OCI-LY1 (cell line): ENCODE measurements around the gene CRISP3.

ENCODE experiments used
- H2AFZ ChIP-seq: fragments of 200-600 bp; sonication (generic), shearing (Covaris generic); 2 replicates; pipeline ENCODE4 v1.6.0; 2014; ENCODE audit warnings: antibody characterized with exemption, mild to moderate bottlenecking, low read length
- H3F3A ChIP-seq: fragments of 200-600 bp; sonication (generic), shearing (Covaris generic); 2 replicates; pipeline ENCODE4 v1.6.0; 2014; ENCODE audit warnings: mild to moderate bottlenecking, antibody characterized with exemption, low read length, moderate library complexity; ENCODE audit not compliant: insufficient read depth
- H3K27ac ChIP-seq: fragments of 200-600 bp; sonication (generic); 2 replicates; pipeline ENCODE4 v1.5.1; 2014; ENCODE audit warnings: low read length, mixed run types, mild to moderate bottlenecking, low read depth; ENCODE audit not compliant: poor library complexity, severe bottlenecking
- H3K27me3 ChIP-seq: fragments of 200-600 bp; sonication (generic); 2 replicates; pipeline ENCODE4 v1.6.0; 2014; ENCODE audit warnings: antibody characterized with exemption, mild to moderate bottlenecking, low read length, moderate library complexity; ENCODE audit not compliant: insufficient read depth
- H3K36me3 ChIP-seq: fragments of 200-600 bp; sonication (generic); 2 replicates; pipeline ENCODE4 v1.6.1; 2014; ENCODE audit warnings: mild to moderate bottlenecking, antibody characterized with exemption, low read length, moderate library complexity, mixed read lengths; ENCODE audit not compliant: insufficient read depth
- H3K4me1 ChIP-seq: fragments of 200-600 bp; sonication (generic); 2 replicates; pipeline ENCODE4 v1.5.1; 2014; ENCODE audit warnings: mild to moderate bottlenecking, low read length, moderate library complexity; ENCODE audit not compliant: insufficient read depth, severe bottlenecking
- H3K4me2 ChIP-seq: fragments of 200-600 bp; sonication (generic), shearing (Covaris generic); 2 replicates; pipeline ENCODE4 v1.6.1; 2014; ENCODE audit warnings: low read length
- H3K4me3 ChIP-seq: fragments of 200-600 bp; sonication (generic); 2 replicates; pipeline ENCODE4 v1.5.1; 2014; ENCODE audit warnings: low read length, low read depth, mild to moderate bottlenecking, mixed read lengths; ENCODE audit not compliant: poor library complexity, severe bottlenecking
- H3K79me2 ChIP-seq: fragments of 200-600 bp; shearing (Covaris generic); 2 replicates; pipeline ENCODE4 v1.6.1; 2016; ENCODE audit warnings: mixed run types, low read length, mixed read lengths; ENCODE audit not compliant: insufficient read depth
- H3K9ac ChIP-seq: fragments of 200-600 bp; sonication (generic), shearing (Covaris generic); 2 replicates; pipeline ENCODE4 v1.6.1; 2014; ENCODE audit warnings: mild to moderate bottlenecking, low read length, mixed read lengths
- H3K9me2 ChIP-seq: fragments of 200-600 bp; sonication (generic), shearing (Covaris generic); 2 replicates; pipeline ENCODE4 v1.6.1; 2014; ENCODE audit warnings: low read depth, mild to moderate bottlenecking, low read length, mixed read lengths
- H3K9me3 ChIP-seq: fragments of 200-600 bp; shearing (Covaris generic); 2 replicates; pipeline ENCODE4 v1.6.1; 2014; ENCODE audit warnings: low read length, mixed read lengths
- H4K20me1 ChIP-seq: fragments of 200-600 bp; sonication (generic), shearing (Covaris generic); 2 replicates; pipeline ENCODE4 v1.6.0; 2016; ENCODE audit warnings: mild to moderate bottlenecking, low read length; ENCODE audit not compliant: insufficient read depth
- EZH2 ChIP-seq: fragments of 200-600 bp; sonication (generic), shearing (Covaris generic); IDR thresholded peaks from 2 replicates; pipeline ENCODE4 v1.8.0; 2017; ENCODE audit warnings: borderline replicate concordance, mixed run types, mild to moderate bottlenecking, antibody characterized with exemption, low read length, moderate library complexity, mixed read lengths
- TF ChIP-seq, protein P1 (sequence below): fragments of 200-600 bp; sonication (generic), shearing (Covaris generic); IDR thresholded peaks from 2 replicates; pipeline ENCODE4 v1.5.1; 2017; ENCODE audit warnings: mild to moderate bottlenecking, antibody characterized with exemption, low read length, moderate library complexity, mixed read lengths

The CRISP3 gene

DNA sequence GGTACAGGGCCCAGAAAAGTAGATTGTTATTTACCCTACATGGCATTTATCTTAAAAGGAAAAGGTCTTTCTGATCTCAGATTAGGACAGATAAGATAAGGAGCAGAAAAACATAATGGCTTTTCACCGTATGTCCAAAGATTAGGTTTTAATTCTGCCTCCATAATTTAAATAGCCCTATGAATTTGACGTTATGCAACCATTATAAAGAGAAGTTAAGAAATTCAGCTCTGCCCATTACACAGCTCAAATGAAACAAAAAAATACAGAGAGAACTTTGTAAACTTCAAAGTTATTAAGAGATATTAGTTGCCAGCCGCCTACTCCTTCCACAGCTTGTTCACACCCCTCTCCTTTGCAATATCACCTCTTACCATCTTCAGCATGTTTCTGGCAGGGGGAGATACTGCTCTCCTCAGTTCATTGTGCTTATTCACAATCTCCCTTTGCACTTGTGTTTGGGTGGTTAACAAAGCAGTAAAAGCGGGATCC, 8.1 kb downstream of the CRISP3 start:
- Histone ChIP-seq H3K27ac (no peak overlapping the region), H2AFZ (no peak overlapping the region)

GRCh38 chr6:49733680-49734079, 10.5 kb downstream of the CRISP3 start:
- Histone ChIP-seq H3K36me3 (no peaks in the 10 kb centered on the region), H3K4me1 (no peaks in the 10 kb centered on the region), H3K79me2 (no peaks in the 10 kb centered on the region), H3K27me3 (no peaks in the 10 kb centered on the region), H3K4me3 (no peak overlapping the region), H2AFZ (no peak overlapping the region), H3K9me3 (no peaks in the 10 kb centered on the region), H3K27ac (no peak overlapping the region), H3K4me2 (no peak overlapping the region), H3F3A (no peaks in the 10 kb centered on the region), H3K9me2 (no peaks in the 10 kb centered on the region), H4K20me1 (no peaks in the 10 kb centered on the region), H3K9ac (no peak overlapping the region)
- TF ChIP-seq, protein P1, sequence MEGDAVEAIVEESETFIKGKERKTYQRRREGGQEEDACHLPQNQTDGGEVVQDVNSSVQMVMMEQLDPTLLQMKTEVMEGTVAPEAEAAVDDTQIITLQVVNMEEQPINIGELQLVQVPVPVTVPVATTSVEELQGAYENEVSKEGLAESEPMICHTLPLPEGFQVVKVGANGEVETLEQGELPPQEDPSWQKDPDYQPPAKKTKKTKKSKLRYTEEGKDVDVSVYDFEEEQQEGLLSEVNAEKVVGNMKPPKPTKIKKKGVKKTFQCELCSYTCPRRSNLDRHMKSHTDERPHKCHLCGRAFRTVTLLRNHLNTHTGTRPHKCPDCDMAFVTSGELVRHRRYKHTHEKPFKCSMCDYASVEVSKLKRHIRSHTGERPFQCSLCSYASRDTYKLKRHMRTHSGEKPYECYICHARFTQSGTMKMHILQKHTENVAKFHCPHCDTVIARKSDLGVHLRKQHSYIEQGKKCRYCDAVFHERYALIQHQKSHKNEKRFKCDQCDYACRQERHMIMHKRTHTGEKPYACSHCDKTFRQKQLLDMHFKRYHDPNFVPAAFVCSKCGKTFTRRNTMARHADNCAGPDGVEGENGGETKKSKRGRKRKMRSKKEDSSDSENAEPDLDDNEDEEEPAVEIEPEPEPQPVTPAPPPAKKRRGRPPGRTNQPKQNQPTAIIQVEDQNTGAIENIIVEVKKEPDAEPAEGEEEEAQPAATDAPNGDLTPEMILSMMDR: no peak
- TF ChIP-seq EZH2: no peak

More for the DNA sequence above, 8.1 kb downstream of the CRISP3 start:
- Histone ChIP-seq H3K36me3 (no peaks in the 10 kb centered on the region), H3K4me2 (no peak overlapping the region), H4K20me1 (no peaks in the 10 kb centered on the region), H3K9me2 (no peaks in the 10 kb centered on the region), H3K4me3 (no peak overlapping the region), H3K9me3 (no peaks in the 10 kb centered on the region), H3F3A (no peaks in the 10 kb centered on the region), H3K9ac (no peak overlapping the region), H3K27me3 (no peaks in the 10 kb centered on the region), H3K79me2 (no peaks in the 10 kb centered on the region), H3K4me1 (no peaks in the 10 kb centered on the region)
- TF ChIP-seq, protein P1: no peak
- no peak for TF ChIP-seq EZH2

GRCh38 chr6:49732781-49733180, 11.4 kb downstream of the CRISP3 start:
- Histone ChIP-seq H3K4me1 (no peaks in the 10 kb centered on the region), H4K20me1 (no peaks in the 10 kb centered on the region)

More at GRCh38 chr6:49732781-49733180, 11.4 kb downstream of the CRISP3 start:
- TF ChIP-seq, protein P1: no peak
- no peak for TF ChIP-seq EZH2
- no peaks in the 10 kb centered on the region for H3K79me2 ChIP-seq
- no peaks in the 10 kb centered on the region for H3K27me3 ChIP-seq
- no peak overlapping the region for H2AFZ ChIP-seq
- no peaks in the 10 kb centered on the region for H3K36me3 ChIP-seq
- H3K4me3 ChIP-seq: no peak overlapping the region
- H3K9ac ChIP-seq: no peak overlapping the region
- H3K27ac ChIP-seq: no peak overlapping the region
- H3K4me2 ChIP-seq: no peak overlapping the region
- no peaks in the 10 kb centered on the region for H3K9me2 ChIP-seq
- H3K9me3 ChIP-seq: no peaks in the 10 kb centered on the region
- H3F3A ChIP-seq: no peaks in the 10 kb centered on the region
